AG09319 (cell line): Measurements from ENCODE around the gene HNRNPA1.

Experiments
- DNase-seq: peaks from one replicate; pipeline ENCODE4 v3.0.0-alpha.2; 2010; ENCODE audit warnings: low read depth; ENCODE audit errors: extremely low read depth
- TF ChIP-seq, protein P1 (sequence below): IDR thresholded peaks from 2 replicates; pipeline ENCODE4 v1.5.1; 2011; ENCODE audit warnings: low read depth, mild to moderate bottlenecking, inconsistent platforms, low read length, moderate library complexity

The HNRNPA1 gene

DNA sequence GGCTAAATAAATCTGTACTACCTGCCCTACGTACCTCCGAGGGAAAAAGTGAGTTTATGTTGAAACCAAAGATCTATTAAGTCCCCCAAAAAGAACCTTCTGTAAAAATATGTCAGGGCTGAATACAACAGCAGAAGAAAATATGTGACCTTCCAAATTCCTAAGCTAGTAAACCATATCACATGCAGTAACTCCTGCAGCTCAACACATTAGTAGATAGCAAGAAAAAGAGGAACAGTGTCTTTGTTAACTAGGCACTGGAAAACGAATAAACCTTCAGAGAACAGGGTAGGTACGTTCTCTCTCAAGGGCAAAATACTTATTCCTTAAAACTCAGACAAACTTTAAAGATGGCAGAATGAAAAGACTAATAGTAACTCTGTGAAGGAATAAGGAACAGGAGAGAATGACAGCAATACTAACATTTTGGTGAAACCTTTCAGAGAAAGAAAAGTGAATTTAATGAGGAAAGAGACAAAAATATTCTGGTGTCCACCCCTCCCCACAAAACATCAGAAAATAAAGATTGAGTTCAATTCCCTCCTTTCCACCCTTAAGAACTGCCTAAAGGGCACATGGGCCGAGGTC, 18.6 kb upstream of the HNRNPA1 start:
- DNase-seq, result no peak
- TF ChIP-seq, protein P1, sequence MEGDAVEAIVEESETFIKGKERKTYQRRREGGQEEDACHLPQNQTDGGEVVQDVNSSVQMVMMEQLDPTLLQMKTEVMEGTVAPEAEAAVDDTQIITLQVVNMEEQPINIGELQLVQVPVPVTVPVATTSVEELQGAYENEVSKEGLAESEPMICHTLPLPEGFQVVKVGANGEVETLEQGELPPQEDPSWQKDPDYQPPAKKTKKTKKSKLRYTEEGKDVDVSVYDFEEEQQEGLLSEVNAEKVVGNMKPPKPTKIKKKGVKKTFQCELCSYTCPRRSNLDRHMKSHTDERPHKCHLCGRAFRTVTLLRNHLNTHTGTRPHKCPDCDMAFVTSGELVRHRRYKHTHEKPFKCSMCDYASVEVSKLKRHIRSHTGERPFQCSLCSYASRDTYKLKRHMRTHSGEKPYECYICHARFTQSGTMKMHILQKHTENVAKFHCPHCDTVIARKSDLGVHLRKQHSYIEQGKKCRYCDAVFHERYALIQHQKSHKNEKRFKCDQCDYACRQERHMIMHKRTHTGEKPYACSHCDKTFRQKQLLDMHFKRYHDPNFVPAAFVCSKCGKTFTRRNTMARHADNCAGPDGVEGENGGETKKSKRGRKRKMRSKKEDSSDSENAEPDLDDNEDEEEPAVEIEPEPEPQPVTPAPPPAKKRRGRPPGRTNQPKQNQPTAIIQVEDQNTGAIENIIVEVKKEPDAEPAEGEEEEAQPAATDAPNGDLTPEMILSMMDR, result no peak

DNA sequence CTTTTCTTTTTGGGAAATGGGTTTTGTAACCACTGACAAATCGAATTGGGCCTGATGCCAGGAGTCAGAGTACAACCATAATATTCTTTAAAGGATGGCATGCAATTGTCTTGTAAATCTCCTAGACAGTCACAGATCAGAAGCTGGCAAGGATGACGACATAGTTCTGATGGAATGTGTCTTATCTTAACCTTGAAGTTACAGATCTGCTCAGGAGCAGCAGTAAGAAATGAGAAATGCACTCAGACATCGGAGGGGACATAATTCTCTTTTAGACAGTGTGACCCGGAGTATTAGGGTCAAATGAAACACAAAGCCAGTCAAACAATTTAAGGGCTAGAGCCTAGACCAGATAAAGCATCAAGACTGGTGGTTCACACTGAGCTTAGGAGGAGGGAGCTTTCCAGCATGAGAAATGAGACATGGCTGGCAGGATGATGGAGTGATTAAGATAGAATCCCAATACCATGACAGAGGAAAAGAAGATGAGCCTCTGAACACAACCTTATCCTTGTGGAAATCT, 18.1 kb upstream of the HNRNPA1 start:
- TF ChIP-seq, protein P1, result no peak
- no peak for DNase-seq

DNA sequence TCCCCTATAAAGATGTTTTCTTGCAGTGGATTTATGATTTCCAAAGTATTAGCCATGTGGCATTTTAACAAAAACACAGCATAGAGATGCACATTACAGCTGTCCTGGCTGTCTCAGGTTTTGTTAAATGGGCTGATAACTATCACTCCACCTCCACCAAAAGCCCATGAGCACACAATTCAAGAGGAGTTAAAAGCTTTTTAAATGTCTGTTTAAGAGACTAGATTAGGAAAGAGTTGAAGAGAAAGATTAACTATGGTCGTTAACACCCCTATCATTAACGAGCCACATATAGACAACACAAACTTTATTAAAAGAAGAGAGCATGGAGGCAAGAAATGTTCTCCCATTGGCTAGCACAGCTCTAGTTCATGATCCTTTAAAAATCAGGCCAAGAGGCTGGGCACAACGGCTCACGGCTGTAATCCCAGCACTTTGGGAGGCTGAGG, 15.1 kb upstream of the HNRNPA1 start:
- no peak for DNase-seq

DNA sequence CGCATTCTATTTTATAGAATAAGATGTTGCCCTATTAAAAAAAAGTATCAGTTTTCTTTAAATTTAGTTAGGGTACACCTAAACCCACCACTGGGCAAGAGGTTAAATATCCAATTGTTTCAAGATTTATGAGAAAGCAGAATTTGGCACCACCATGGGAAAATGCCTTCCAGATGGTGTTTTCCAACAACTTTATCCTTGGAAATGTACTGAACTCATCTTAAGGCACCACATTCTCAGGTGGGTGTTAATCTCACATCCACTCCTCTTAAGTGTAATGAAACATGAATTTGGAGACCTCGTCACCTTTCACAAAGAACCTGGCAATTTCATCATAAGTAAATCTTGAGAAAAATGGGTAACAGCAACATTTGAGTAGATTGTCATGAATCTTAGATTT, 13.7 kb upstream of the HNRNPA1 start:
- TF ChIP-seq, protein P1, result no peak
- no peak for DNase-seq

More for the DNA sequence above, 15.1 kb upstream of the HNRNPA1 start:
- TF ChIP-seq, protein P1, result no peak

DNA sequence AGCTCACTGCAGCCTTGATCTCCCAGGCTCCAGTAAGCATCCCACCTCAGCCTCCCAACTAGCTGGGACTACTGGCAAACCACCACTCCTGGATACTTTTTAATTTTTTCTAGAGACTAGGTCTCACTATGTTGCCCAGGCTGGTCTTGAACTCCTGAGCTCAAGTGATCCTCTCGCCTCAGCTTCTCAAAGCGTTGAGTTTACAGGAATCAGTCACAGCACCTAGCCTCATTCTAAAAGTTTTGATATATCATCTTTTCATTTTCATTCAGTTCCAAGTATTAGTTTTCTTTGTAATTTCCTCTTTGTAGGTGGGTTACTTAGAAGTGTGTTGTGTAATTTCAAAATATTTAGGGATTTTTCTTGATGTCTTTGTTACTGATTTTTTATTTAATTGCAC, 10.2 kb upstream of the HNRNPA1 start:
- TF ChIP-seq, protein P1, result no peak

DNA sequence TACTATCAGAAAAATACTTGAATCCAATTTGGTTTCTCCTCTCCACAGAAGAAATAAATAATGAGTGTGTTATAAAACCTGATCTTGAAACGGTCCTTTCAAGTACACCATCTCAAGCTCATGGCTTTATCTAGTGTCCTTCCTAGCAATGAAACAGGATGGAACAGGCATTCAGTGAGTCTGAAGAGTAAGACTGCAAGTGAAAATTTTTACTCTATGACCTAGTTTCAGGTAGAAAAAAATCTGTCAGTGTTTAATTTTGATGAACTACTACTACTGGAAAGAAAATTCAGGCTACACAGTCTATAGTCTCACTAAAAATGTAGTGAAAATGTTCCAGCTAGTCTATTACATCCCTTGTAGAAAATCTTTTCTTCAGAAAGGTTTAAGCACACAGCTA, 8.3 kb upstream of the HNRNPA1 start:
- TF ChIP-seq, protein P1, result no peak
- DNase-seq, result no peak

More for the DNA sequence above, 10.2 kb upstream of the HNRNPA1 start:
- no peak for DNase-seq

DNA sequence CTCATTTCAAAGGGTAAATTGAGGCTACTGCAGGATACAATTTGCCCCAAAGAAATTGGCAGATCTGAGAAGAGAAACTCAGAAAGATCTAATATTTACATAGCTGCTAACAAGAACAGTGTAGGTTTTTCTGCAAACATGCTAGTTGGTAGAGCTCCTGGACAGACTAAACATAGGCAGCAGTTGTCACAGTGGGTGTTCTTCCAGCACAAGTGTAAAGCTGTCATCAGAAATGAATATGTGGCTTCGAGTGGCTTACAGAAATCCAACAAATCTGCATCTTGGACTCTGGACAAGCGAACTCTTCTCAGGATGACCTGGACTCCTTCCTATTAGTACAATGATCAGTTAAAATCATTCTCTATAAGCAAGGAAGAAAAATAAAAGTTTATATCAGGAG, 6.5 kb upstream of the HNRNPA1 start:
- no peak for DNase-seq
- TF ChIP-seq, protein P1, result no peak
